ENCODE results near the gene POLR1B. TPM values are rescaled to one million over a fixed set of nuclear protein-coding genes. Genes with fewer than 3 reads are reported as not detected.

The POLR1B gene
- total and polyA plus RNA-seq, 10 of the 15 experiments (the other 5 are each of a cell fraction or from before 2014, with no cell fraction given): 13.4 to 55.8 (median 35.9) TPM

DNA sequence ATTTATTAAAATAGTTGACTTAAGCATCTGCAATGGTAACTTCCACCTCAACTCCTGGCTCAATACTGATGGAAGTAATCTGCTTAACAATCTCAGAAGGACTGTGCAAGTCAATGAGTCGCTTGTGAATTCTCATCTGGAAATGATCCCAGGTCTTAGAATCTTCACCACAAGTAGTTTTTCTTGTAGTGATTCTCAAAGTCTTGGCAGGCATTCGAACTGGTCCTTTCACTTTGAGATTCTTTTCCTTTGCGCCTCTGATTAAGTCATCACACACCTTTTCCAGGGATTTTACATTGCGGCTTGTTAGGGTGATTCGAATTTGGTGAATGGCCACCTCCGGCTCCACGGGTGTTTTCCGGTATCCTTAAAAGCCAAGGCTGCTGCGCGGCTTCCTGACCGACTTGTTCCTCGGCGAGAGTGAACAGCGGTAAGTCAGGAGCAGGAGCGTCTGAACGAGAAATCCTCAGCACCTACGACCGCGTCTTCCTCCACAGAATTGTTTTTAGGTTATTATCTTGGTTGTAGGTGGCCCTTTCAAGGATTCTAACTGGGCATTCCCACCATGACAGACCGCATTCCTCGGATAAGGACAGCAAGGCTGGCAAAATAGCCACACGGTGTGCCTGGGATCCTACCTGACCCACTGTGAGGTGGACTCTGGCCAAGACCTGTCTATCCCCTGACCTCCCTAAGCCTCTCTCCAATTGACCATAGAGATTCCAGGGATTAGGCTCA, 79.7 kb downstream of the POLR1B start:
- BruUV-seq (replicated peaks): no TSS peak
- peaks cover 0 to 2% of the 10 kb centered on the region in 2 experiments; a peak in 3 of 4 replicates for H3K27me3 ChIP-seq (replicated peaks in 1 of 2; ENCODE audit: control insufficient read depth in 2 of 2, insufficient read depth in 2 of 2, low read length in 1 of 2)
- no peak overlapping the region for H3K27ac ChIP-seq (ENCODE audit: control insufficient read depth, insufficient read depth)
- FAIRE-seq (no peak), DNase-seq (ENCODE audit: low read depth, low spot score) (no peak), ATAC-seq (no peak)
- no peaks in the 10 kb centered on the region for H3K9me3 ChIP-seq (replicated peaks; ENCODE audit: control insufficient read depth, insufficient read depth, low read length)
- intact Hi-C loops (cut with micrococcal nuclease; ENCODE audit: unreplicated experiment) (no loop called here), in situ Hi-C loops (cut with MboI) (no loop called here)
- ChIA-PET SMC1A (ENCODE audit: uncharacterized antibody, unreplicated experiment) (interaction anchor here (1.0 to 15.0 kb wide), 4 partner anchors 7 to 104 kb away, joined by 3 to 455 read pairs (median 10); partner anchors contain the start of gene NT5DC4), CTCF (interaction anchor here (5.4 to 16.6 kb wide), 2 partner anchors 21 to 106 kb away, joined by 35 to 671 read pairs; no protein-coding TSS in a partner anchor), POLR2A (no interaction called here), RAD21 (ENCODE audit: unreplicated experiment) (interaction anchor here (0.6 to 16.3 kb wide), 2 partner anchors 77 to 104 kb away, joined by 3 to 494 read pairs; partner anchors contain the start of gene NT5DC4)
- peaks cover 9% of the 10 kb centered on the region for H3K4me1 ChIP-seq (ENCODE audit: control insufficient read depth, insufficient read depth, low read length)
- 82% methylated on average over 22 of the region's 22 CpGs for WGBS (ENCODE audit: insufficient coverage, insufficient replicate concordance, low lambda C conversion rate, missing lambda C conversion rate)
- H3K4me3 ChIP-seq: no peak overlapping the region
- H3K9ac ChIP-seq (ENCODE audit: control insufficient read depth, insufficient read depth, low read length): no peak overlapping the region
- H3K4me2 ChIP-seq (ENCODE audit: control insufficient read depth, insufficient read depth): no peak overlapping the region
- H3K36me3 ChIP-seq (ENCODE audit: control insufficient read depth in 2 of 2, insufficient read depth in 2 of 2, low read length in 1 of 2): no peaks in the 10 kb centered on the region
- no peak for TF ChIP-seq SIN3A (IDR thresholded peaks at IDR 0.05; ENCODE audit: low read depth, low read length)
- no peak for TF ChIP-seq ATF2 (IDR thresholded peaks at IDR 0.05; ENCODE audit: low read length)
- no peak for TF ChIP-seq E2F4 (IDR thresholded peaks at IDR 0.05; ENCODE audit: low read depth, low read length)
- no peak for TF ChIP-seq ZNF24 (IDR thresholded peaks at IDR 0.05)
- TF ChIP-seq NR2C1 (IDR thresholded peaks at IDR 0.05): no peak
- TF ChIP-seq FOS (IDR thresholded peaks at IDR 0.05; ENCODE audit: borderline replicate concordance, extremely low read depth, insufficient read length): no peak
- TF ChIP-seq SMARCA5 (IDR thresholded peaks at IDR 0.05): no peak
- TF ChIP-seq GABPA (IDR thresholded peaks at IDR 0.05; ENCODE audit: low read depth): no peak
- no peak for TF ChIP-seq MYC (IDR thresholded peaks at IDR 0.05; ENCODE audit: insufficient read depth, insufficient read length, insufficient replicate concordance, low read length, severe bottlenecking)
- no peak for TF ChIP-seq NFYB (IDR thresholded peaks at IDR 0.05; ENCODE audit: insufficient read depth, low read depth, low read length)
- no peak for TF ChIP-seq KAT2A (conservative IDR thresholded peaks at IDR 0.05; ENCODE audit: control insufficient read depth, low read depth, low read length)
- no peak for TF ChIP-seq RUNX3 (IDR thresholded peaks at IDR 0.05; ENCODE audit: low read length)
- no peak for TF ChIP-seq CREM (IDR thresholded peaks at IDR 0.05; ENCODE audit: low read depth)
- TF ChIP-seq, protein P1, sequence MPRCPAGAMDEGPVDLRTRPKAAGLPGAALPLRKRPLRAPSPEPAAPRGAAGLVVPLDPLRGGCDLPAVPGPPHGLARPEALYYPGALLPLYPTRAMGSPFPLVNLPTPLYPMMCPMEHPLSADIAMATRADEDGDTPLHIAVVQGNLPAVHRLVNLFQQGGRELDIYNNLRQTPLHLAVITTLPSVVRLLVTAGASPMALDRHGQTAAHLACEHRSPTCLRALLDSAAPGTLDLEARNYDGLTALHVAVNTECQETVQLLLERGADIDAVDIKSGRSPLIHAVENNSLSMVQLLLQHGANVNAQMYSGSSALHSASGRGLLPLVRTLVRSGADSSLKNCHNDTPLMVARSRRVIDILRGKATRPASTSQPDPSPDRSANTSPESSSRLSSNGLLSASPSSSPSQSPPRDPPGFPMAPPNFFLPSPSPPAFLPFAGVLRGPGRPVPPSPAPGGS (IDR thresholded peaks at IDR 0.05; ENCODE audit: borderline replicate concordance, insufficient read depth, low read depth, low read length, poor library complexity, severe bottlenecking): no peak
- no peak for TF ChIP-seq NFXL1 (IDR thresholded peaks at IDR 0.05; ENCODE audit: borderline replicate concordance)
- no peak for TF ChIP-seq CREB1 (IDR thresholded peaks at IDR 0.05; ENCODE audit: low read depth)
- TF ChIP-seq GATAD2B (conservative IDR thresholded peaks at IDR 0.05; ENCODE audit: low read depth): no peak
- TF ChIP-seq CHD4 (IDR thresholded peaks at IDR 0.05): no peak
- no peak for TF ChIP-seq SPI1 (IDR thresholded peaks at IDR 0.05; ENCODE audit: borderline replicate concordance, insufficient read depth, low read depth, low read length)
- TF ChIP-seq NBN (IDR thresholded peaks at IDR 0.05): no peak
- no peak overlapping the region for H2AFZ ChIP-seq (ENCODE audit: control insufficient read depth, low read depth, low read length)
- no peaks in the 10 kb centered on the region for H4K20me1 ChIP-seq (ENCODE audit: control insufficient read depth, insufficient read depth)
- no peaks in the 10 kb centered on the region for H3K79me2 ChIP-seq (ENCODE audit: control insufficient read depth, insufficient read depth, low read length)

All from GM12878 (cell line).